Bladder microvascular endothelial cell (primary cell): ENCODE results near the gene SDHAF1. TPM values are rescaled to one million over a fixed set of nuclear protein-coding genes. Genes with fewer than 3 reads are reported as not detected.

ENCODE experiments used
- total RNA-seq: library from RNA; depleted of rRNA; stranded (reverse); fragments of >200 nt; gene quantifications from 2 replicates; pipeline ENCODE4 v1.2.3, GENCODE V29; 2014

The SDHAF1 gene
- 9.8 and 12.1 TPM in 2 replicates for total RNA-seq

DNA sequence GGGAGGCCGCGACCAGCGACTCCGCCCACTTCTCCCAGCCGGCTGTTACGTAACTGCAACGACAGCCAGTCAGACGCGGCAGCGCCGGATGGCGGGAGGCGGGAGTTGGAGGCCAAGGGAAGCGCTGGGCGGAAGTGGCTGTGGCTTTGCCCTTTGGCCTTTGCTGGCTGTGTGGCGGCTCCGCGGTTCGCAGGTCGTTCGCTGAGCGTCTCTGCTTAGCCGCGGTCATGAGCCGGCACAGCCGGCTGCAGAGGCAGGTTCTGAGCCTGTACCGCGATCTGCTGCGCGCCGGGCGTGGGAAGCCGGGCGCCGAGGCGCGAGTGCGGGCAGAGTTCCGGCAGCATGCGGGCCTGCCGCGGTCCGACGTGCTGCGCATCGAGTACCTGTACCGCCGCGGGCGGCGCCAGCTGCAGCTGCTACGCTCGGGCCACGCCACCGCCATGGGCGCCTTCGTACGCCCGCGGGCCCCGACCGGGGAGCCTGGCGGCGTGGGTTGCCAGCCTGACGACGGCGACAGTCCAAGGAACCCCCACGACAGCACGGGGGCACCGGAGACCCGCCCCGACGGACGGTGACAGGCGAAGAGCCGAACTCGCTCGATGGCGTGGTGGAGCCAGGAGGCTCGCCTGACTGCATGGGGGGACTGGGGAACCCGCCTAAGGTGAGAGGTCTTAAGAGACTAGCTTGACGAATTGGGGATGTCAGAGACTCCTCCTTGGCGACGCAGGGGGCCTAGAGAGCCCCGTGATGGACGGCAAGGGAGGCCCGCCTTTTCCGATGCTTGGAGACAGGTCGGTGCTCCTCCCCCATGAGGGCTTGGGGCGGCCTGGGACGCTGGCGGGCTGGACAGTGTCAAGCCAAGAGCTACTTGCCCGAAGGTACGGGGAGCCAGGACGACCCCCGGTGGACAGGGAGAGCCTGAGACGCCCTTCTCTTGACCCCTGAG, at the start of gene SDHAF1:
TSS of gene SDHAF1 (plus strand) at position 141 of the 946 bp plus-strand sequence. CDS start at position 228, 87 bp downstream.

DNA sequence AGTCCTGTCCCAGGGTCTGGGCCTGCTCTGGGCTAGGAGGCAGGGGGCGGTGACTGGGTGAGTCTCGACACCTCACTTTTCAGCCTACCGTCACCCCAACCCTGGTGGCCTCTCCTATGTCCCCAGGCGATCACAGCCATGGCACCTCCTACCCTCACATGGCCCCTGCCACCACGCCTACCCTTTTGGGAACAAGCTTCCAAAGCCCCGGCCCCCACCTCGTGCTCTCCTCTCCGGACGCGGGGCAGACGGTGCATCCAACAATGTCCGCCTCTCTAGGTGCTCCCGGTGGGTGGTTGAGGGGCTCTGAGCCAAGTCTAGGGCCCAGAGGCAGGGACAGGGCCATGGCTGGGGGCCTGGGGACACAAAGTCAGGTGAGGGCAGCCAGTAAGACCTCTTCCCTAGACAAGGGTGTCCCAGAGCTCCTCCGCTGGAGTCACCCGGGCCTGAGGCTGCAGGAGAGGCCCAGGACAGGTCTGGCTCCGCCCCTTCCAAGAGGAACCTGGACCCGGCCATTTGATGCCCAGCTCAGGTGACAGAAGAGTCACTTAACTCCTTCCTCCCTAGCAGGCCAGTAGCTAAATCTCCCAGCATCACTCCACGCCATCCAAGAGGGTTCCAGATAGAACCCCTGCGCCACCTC, 13.5 kb downstream of the SDHAF1 start, which contains the start of gene SYNE4:
TSS of gene SYNE4 (minus strand) at position 478 of the 643 bp plus-strand sequence. CDS start at position 346, 132 bp downstream.

GRCh38 chr19:36014012-36014924, 19.3 kb downstream of the SDHAF1 start, which contains the start of gene ALKBH6:
ALKBH6 (minus strand) TSS chr19:36014213; CDS start chr19:36013397, 816 bp downstream.

GRCh38 chr19:36032251-36033104, 37.5 kb downstream of the SDHAF1 start, which contains the start of gene CLIP3:
CLIP3 (minus strand) TSS chr19:36032873; CDS start chr19:36032357, 516 bp downstream.

Other genes starting within 250 kb of the SDHAF1 start
- gene U2AF1L4, start 249.8 kb upstream of the SDHAF1 start, total RNA-seq = 4.0 and 6.4 TPM in 2 replicates
- gene PSENEN, start 249.5 kb upstream of the SDHAF1 start, total RNA-seq = 12.3 and 13.8 TPM in 2 replicates
- 3.9 and 5.0 TPM in 2 replicates for gene LIN37, start 246.6 kb upstream of the SDHAF1 start, total RNA-seq
- gene HSPB6, start 238.2 kb upstream of the SDHAF1 start, total RNA-seq = 0.25 and 0.49 TPM in 2 replicates
- 1.5 and 2.5 TPM in 2 replicates for gene PROSER3, start 237.0 kb upstream of the SDHAF1 start, total RNA-seq
- 2.1 and 4.0 TPM in 2 replicates for gene ARHGAP33, start 219.6 kb upstream of the SDHAF1 start, total RNA-seq
- gene PRODH2, start 182.3 kb upstream of the SDHAF1 start, total RNA-seq = not detected in 2 replicates
- not detected in 2 replicates for gene NPHS1, start 142.7 kb upstream of the SDHAF1 start, total RNA-seq
- under 0.01 TPM in 1 of 2 replicates, not detected in the other for gene KIRREL2, start 138.3 kb upstream of the SDHAF1 start, total RNA-seq
- 1.3 and 8.4 TPM in 2 replicates for gene APLP1, start 126.6 kb upstream of the SDHAF1 start, total RNA-seq
- gene NFKBID, start 94.6 kb upstream of the SDHAF1 start, total RNA-seq = 3.1 and 3.5 TPM in 2 replicates
- gene HCST, start 92.7 kb upstream of the SDHAF1 start, total RNA-seq = not detected in 2 replicates
- not detected in 2 replicates for gene TYROBP, start 86.9 kb upstream of the SDHAF1 start, total RNA-seq
- 2.5 and 2.8 TPM in 2 replicates for gene LRFN3, start 58.8 kb upstream of the SDHAF1 start, total RNA-seq
- gene SYNE4, start 13.6 kb downstream of the SDHAF1 start, total RNA-seq = 0.06 TPM in 1 of 2 replicates, not detected in the other
- gene ALKBH6, start 19.0 kb downstream of the SDHAF1 start, total RNA-seq = 7.4 and 9.4 TPM in 2 replicates
- gene CLIP3, start 37.7 kb downstream of the SDHAF1 start, total RNA-seq = 0.81 and 6.7 TPM in 2 replicates
- 0.31 and 0.65 TPM in 2 replicates for gene THAP8, start 59.1 kb downstream of the SDHAF1 start, total RNA-seq
- 3.9 and 4.4 TPM in 2 replicates for gene WDR62, start 59.7 kb downstream of the SDHAF1 start, total RNA-seq
- not detected in 2 replicates for gene OVOL3, start 116.0 kb downstream of the SDHAF1 start, total RNA-seq
- gene POLR2I, start 119.7 kb downstream of the SDHAF1 start, total RNA-seq = 91.3 and 94.6 TPM in 2 replicates
- gene TBCB, start 120.3 kb downstream of the SDHAF1 start, total RNA-seq = 189 and 207 TPM in 2 replicates
- gene CAPNS1, start 144.9 kb downstream of the SDHAF1 start, total RNA-seq = 343 and 488 TPM in 2 replicates
- 27.5 and 56.7 TPM in 2 replicates for gene COX7A1, start 157.3 kb downstream of the SDHAF1 start, total RNA-seq
- gene ZNF565, start 219.5 kb downstream of the SDHAF1 start, total RNA-seq = 2.4 and 4.8 TPM in 2 replicates
- 41.9 and 139 TPM in 2 replicates for gene ZNF146, start 219.9 kb downstream of the SDHAF1 start, total RNA-seq